Measurements from ENCODE around the gene CTF1. TPM values are rescaled to one million over a fixed set of nuclear protein-coding genes. Genes with fewer than 3 reads are reported as not detected.

The CTF1 gene
- total and polyA plus RNA-seq, 10 of the 15 experiments (the other 5 are each of a cell fraction or from before 2014, with no cell fraction given), result 0.04 to 0.46 (median 0.11) TPM; not detected in 3

- TF ChIP-seq, protein P1, sequence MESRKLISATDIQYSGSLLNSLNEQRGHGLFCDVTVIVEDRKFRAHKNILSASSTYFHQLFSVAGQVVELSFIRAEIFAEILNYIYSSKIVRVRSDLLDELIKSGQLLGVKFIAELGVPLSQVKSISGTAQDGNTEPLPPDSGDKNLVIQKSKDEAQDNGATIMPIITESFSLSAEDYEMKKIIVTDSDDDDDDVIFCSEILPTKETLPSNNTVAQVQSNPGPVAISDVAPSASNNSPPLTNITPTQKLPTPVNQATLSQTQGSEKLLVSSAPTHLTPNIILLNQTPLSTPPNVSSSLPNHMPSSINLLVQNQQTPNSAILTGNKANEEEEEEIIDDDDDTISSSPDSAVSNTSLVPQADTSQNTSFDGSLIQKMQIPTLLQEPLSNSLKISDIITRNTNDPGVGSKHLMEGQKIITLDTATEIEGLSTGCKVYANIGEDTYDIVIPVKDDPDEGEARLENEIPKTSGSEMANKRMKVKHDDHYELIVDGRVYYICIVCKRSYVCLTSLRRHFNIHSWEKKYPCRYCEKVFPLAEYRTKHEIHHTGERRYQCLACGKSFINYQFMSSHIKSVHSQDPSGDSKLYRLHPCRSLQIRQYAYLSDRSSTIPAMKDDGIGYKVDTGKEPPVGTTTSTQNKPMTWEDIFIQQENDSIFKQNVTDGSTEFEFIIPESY (IDR thresholded peaks at IDR 0.05), result no peak
These were observed at the start of gene CTF1 (continued) for GRCh38 chr16:30896261-30896888.

GRCh38 chr16:30846649-30847402 lies 49.6 kb upstream of the CTF1 start:
- no peak for FAIRE-seq
- SMC1A ChIA-PET (ENCODE audit: uncharacterized antibody, unreplicated experiment), result interaction anchor here (0.8 to 8.0 kb wide), 9 partner anchors 7 to 103 kb away, joined by 3 to 146 read pairs (median 13); partner anchors contain the start of gene CTF1

More at GRCh38 chr16:30846649-30847402, 49.6 kb upstream of the CTF1 start:
- H2AFZ ChIP-seq (ENCODE audit: control insufficient read depth, low read depth, low read length), result no peak overlapping the region
- H3K9ac ChIP-seq (ENCODE audit: control insufficient read depth, insufficient read depth, low read length), result no peak overlapping the region
- H4K20me1 ChIP-seq (ENCODE audit: control insufficient read depth, insufficient read depth), result no peaks in the 10 kb centered on the region
- ChIA-PET RAD21 (ENCODE audit: unreplicated experiment) (interaction anchor here (0.6 to 5.7 kb wide), 8 partner anchors 27 to 94 kb away, joined by 4 to 88 read pairs (median 13); partner anchors contain the start of gene FBXL19), CTCF (interaction anchor here (1.0 to 5.6 kb wide), 10 partner anchors 23 to 95 kb away, joined by 3 to 174 read pairs (median 26); partner anchors contain the start of genes BCL7C and CTF1), POLR2A (no interaction called here)
- no peak overlapping the region for H3K27ac ChIP-seq (ENCODE audit: control insufficient read depth, insufficient read depth)
- H3K79me2 ChIP-seq (ENCODE audit: control insufficient read depth, insufficient read depth, low read length), result no peaks in the 10 kb centered on the region
- in situ Hi-C loops (cut with MboI), result no loop called here
- no peak overlapping the region for H3K4me3 ChIP-seq
- ATAC-seq (no peak), DNase-seq (ENCODE audit: low read depth, low spot score) (no peak)
- peaks cover 5% of the 10 kb centered on the region for H3K4me1 ChIP-seq (ENCODE audit: control insufficient read depth, insufficient read depth, low read length)
- H3K36me3 ChIP-seq (ENCODE audit: control insufficient read depth in 2 of 2, insufficient read depth in 2 of 2, low read length in 1 of 2), result no peaks in the 10 kb centered on the region
- H3K27me3 ChIP-seq (replicated peaks in 1 of 2; ENCODE audit: control insufficient read depth in 2 of 2, insufficient read depth in 2 of 2, low read length in 1 of 2), result no peaks in the 10 kb centered on the region
- no peaks in the 10 kb centered on the region for H3K9me3 ChIP-seq (replicated peaks; ENCODE audit: control insufficient read depth, insufficient read depth, low read length)
- no peak overlapping the region for H3K4me2 ChIP-seq (ENCODE audit: control insufficient read depth, insufficient read depth)
- TF ChIP-seq CBX3 (IDR thresholded peaks at IDR 0.05; ENCODE audit: borderline replicate concordance, low read depth), result no peak
- TF ChIP-seq SPI1 (IDR thresholded peaks at IDR 0.05; ENCODE audit: borderline replicate concordance, insufficient read depth, low read depth, low read length), result no peak
- TF ChIP-seq SMAD1 (IDR thresholded peaks at IDR 0.05; ENCODE audit: low read depth, partially characterized antibody), result no peak
- TF ChIP-seq IRF3 (IDR thresholded peaks at IDR 0.05), result no peak
- TF ChIP-seq IKZF1 (conservative IDR thresholded peaks at IDR 0.05), result no peak
- TF ChIP-seq NR2C1 (IDR thresholded peaks at IDR 0.05), result no peak
- TF ChIP-seq MTA3 (IDR thresholded peaks at IDR 0.05; ENCODE audit: borderline replicate concordance, low read length), result no peak
- TF ChIP-seq RBBP5 (conservative IDR thresholded peaks at IDR 0.05), result no peak
- no peak for TF ChIP-seq IRF4 (IDR thresholded peaks at IDR 0.05; ENCODE audit: low read depth, low read length)
- TF ChIP-seq, protein P2, sequence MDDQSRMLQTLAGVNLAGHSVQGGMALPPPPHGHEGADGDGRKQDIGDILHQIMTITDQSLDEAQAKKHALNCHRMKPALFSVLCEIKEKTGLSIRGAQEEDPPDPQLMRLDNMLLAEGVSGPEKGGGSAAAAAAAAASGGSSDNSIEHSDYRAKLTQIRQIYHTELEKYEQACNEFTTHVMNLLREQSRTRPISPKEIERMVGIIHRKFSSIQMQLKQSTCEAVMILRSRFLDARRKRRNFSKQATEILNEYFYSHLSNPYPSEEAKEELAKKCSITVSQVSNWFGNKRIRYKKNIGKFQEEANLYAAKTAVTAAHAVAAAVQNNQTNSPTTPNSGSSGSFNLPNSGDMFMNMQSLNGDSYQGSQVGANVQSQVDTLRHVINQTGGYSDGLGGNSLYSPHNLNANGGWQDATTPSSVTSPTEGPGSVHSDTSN (IDR thresholded peaks at IDR 0.05; ENCODE audit: insufficient replicate concordance, low read depth, low read length), result no peak
- TF ChIP-seq MYC (IDR thresholded peaks at IDR 0.05; ENCODE audit: insufficient read depth, insufficient read length, insufficient replicate concordance, low read length, severe bottlenecking), result no peak
- TF ChIP-seq TARDBP (IDR thresholded peaks at IDR 0.05; ENCODE audit: borderline replicate concordance), result no peak
- TF ChIP-seq CHD4 (IDR thresholded peaks at IDR 0.05), result no peak
- TF ChIP-seq ZNF217 (IDR thresholded peaks at IDR 0.05), result no peak
- TF ChIP-seq RUNX3 (IDR thresholded peaks at IDR 0.05; ENCODE audit: low read length), result no peak
- no peak for TF ChIP-seq KAT2A (conservative IDR thresholded peaks at IDR 0.05; ENCODE audit: control insufficient read depth, low read depth, low read length)
- no peak for TF ChIP-seq ZSCAN29 (IDR thresholded peaks at IDR 0.05)
- no peak for TF ChIP-seq CREM (IDR thresholded peaks at IDR 0.05; ENCODE audit: low read depth)
- intact Hi-C loops (cut with micrococcal nuclease; ENCODE audit: unreplicated experiment), result no loop called here
- BruUV-seq (replicated peaks), result no TSS peak
- 80% methylated on average over 4 of the region's 4 CpGs for WGBS (ENCODE audit: insufficient coverage, insufficient replicate concordance, low lambda C conversion rate, missing lambda C conversion rate)

All from GM12878 (cell line).